Osteoblast (primary cell): Measurements from ENCODE around the gene WAC. TPM values are rescaled to one million over a fixed set of nuclear protein-coding genes. Genes with fewer than 3 reads are reported as not detected.

Source experiments
- DNase-seq: peaks from one replicate; pipeline ENCODE4 v3.0.0; 2011; ENCODE audit warnings: low spot score, mixed read lengths; ENCODE audit not compliant: insufficient read length; ENCODE audit errors: missing footprints
- H2AFZ ChIP-seq: 2 replicates; pipeline ENCODE4 v1.6.0; 2011; ENCODE audit warnings: mild to moderate bottlenecking, low read length
- H3K27ac ChIP-seq: 2 replicates; pipeline ENCODE4 v1.5.1; 2011; ENCODE audit warnings: mild to moderate bottlenecking, low read depth, low read length, moderate library complexity
- H3K27me3 ChIP-seq: 2 replicates; pipeline ENCODE4 v1.6.0; 2012; ENCODE audit warnings: mild to moderate bottlenecking, control low read depth, inconsistent platforms, low read length, moderate library complexity; ENCODE audit not compliant: insufficient read depth
- H3K36me3 ChIP-seq: 2 replicates; pipeline ENCODE4 v1.5.1; 2011; ENCODE audit warnings: mild to moderate bottlenecking, low read length, control low read depth, moderate library complexity; ENCODE audit not compliant: insufficient read depth
- H3K4me1 ChIP-seq: 2 replicates; pipeline ENCODE4 v1.5.1; 2011; ENCODE audit warnings: mild to moderate bottlenecking, low read length, control low read depth, moderate library complexity; ENCODE audit not compliant: insufficient read depth
- H3K4me2 ChIP-seq: 2 replicates; pipeline ENCODE4 v1.6.0; 2011; ENCODE audit warnings: mild to moderate bottlenecking, low read length; ENCODE audit not compliant: insufficient read depth
- H3K4me3 ChIP-seq: fragments of 200-600 bp; sonication (generic); 3 replicates; pipeline ENCODE4 v1.5.1; 2012; ENCODE audit warnings: mild to moderate bottlenecking, low read length, inconsistent platforms; ENCODE audit not compliant: insufficient read depth
- H3K79me2 ChIP-seq: 2 replicates; pipeline ENCODE4 v1.6.0; 2012; ENCODE audit warnings: mild to moderate bottlenecking, low read length, control low read depth, inconsistent platforms; ENCODE audit not compliant: insufficient read depth
- H3K9me3 ChIP-seq: 2 replicates; pipeline ENCODE4 v1.5.1; 2011; ENCODE audit warnings: low read depth, low read length, control low read depth
- H4K20me1 ChIP-seq: 2 replicates; pipeline ENCODE4 v1.6.0; 2012; ENCODE audit warnings: mild to moderate bottlenecking, low read length, control low read depth; ENCODE audit not compliant: insufficient read depth
- total RNA-seq: library from RNA; depleted of rRNA; stranded (reverse); fragments of >200 nt; gene quantifications from 2 replicates; pipeline ENCODE4 v1.2.3, GENCODE V29; 2012
- TF ChIP-seq, protein P1 (sequence below): IDR thresholded peaks from 2 replicates; pipeline ENCODE4 v1.5.1; 2011; ENCODE audit warnings: mild to moderate bottlenecking, low read depth, low read length, moderate library complexity; ENCODE audit errors: extremely low read depth

The WAC gene
- total RNA-seq, 1 donor = 77.1 TPM

- no peak overlapping the region for H3K4me2 ChIP-seq
- H3K27ac ChIP-seq = no peak overlapping the region
- TF ChIP-seq, protein P1, sequence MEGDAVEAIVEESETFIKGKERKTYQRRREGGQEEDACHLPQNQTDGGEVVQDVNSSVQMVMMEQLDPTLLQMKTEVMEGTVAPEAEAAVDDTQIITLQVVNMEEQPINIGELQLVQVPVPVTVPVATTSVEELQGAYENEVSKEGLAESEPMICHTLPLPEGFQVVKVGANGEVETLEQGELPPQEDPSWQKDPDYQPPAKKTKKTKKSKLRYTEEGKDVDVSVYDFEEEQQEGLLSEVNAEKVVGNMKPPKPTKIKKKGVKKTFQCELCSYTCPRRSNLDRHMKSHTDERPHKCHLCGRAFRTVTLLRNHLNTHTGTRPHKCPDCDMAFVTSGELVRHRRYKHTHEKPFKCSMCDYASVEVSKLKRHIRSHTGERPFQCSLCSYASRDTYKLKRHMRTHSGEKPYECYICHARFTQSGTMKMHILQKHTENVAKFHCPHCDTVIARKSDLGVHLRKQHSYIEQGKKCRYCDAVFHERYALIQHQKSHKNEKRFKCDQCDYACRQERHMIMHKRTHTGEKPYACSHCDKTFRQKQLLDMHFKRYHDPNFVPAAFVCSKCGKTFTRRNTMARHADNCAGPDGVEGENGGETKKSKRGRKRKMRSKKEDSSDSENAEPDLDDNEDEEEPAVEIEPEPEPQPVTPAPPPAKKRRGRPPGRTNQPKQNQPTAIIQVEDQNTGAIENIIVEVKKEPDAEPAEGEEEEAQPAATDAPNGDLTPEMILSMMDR = no peak
- H2AFZ ChIP-seq = no peak overlapping the region
- no peaks in the 10 kb centered on the region for H3K27me3 ChIP-seq
- H3K4me3 ChIP-seq = no peak overlapping the region
- H3K9me3 ChIP-seq = no peaks in the 10 kb centered on the region
- no peaks in the 10 kb centered on the region for H3K4me1 ChIP-seq
- H4K20me1 ChIP-seq = peaks cover 63% of the 10 kb centered on the region
- no peak for DNase-seq
- H3K79me2 ChIP-seq = peaks cover 98% of the 10 kb centered on the region
- peaks cover 56% of the 10 kb centered on the region for H3K36me3 ChIP-seq
Observed at GRCh38 chr10:28551086-28551485, 18.2 kb downstream of the WAC start.

DNA sequence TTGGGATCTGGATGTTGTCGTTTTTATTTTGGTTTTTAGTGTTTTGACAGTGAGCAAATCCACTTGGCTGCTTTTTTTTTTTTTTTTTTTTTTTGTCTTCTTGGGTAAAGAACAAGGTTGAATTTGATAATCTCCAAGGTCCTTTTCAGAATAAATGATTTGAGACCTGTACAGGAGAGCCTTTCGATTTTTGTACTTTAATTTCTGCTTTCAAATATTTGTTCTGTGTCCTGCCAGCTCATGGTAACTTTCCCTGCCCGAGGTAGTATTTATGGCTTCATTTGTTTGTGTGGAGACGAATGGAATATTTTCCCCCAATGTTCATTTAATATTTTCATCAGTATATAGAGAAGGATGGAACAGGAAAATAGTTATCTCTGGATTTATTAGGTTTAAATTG, 19.9 kb downstream of the WAC start:
- no peaks in the 10 kb centered on the region for H3K9me3 ChIP-seq
- H4K20me1 ChIP-seq = peaks cover 69% of the 10 kb centered on the region
- no peaks in the 10 kb centered on the region for H3K27me3 ChIP-seq
- H3K79me2 ChIP-seq = peaks cover 99% of the 10 kb centered on the region
- H3K4me2 ChIP-seq = no peak overlapping the region
- no peak overlapping the region for H3K27ac ChIP-seq
- no peak overlapping the region for H3K4me3 ChIP-seq
- no peak for DNase-seq
- H2AFZ ChIP-seq = no peak overlapping the region
- TF ChIP-seq, protein P1 = no peak
- H3K36me3 ChIP-seq = peaks cover 54% of the 10 kb centered on the region
- H3K4me1 ChIP-seq = no peaks in the 10 kb centered on the region

DNA sequence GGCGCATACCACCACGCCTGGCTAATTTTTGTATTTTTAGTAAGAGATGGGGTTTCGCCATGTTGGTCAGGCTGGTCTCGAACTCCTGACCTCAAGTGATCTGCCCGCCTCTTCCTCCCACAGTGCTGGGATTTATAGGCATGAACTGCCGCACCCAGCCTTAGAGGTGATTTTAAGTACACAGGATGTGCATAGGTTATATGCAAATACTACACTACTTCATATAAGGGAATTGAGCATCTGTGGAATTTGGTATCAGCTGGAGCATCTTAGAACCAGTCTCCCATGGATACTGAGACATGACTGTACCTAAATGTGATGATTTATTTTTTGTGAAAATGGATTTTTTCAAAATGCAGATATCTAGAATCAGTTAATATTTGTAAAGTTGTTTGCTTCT, 21.1 kb downstream of the WAC start:
- no peaks in the 10 kb centered on the region for H3K4me1 ChIP-seq
- H3K27me3 ChIP-seq = no peaks in the 10 kb centered on the region
- no peaks in the 10 kb centered on the region for H3K9me3 ChIP-seq
- H3K4me2 ChIP-seq = no peak overlapping the region
- H2AFZ ChIP-seq = no peak overlapping the region
- H3K36me3 ChIP-seq = peaks cover 43% of the 10 kb centered on the region
- DNase-seq = no peak
- peaks cover 100% of the 10 kb centered on the region for H3K79me2 ChIP-seq
- no peak overlapping the region for H3K27ac ChIP-seq
- peaks cover 68% of the 10 kb centered on the region for H4K20me1 ChIP-seq
- TF ChIP-seq, protein P1 = no peak
- no peak overlapping the region for H3K4me3 ChIP-seq

- no peaks in the 10 kb centered on the region for H3K4me1 ChIP-seq
- H3K27me3 ChIP-seq = no peaks in the 10 kb centered on the region
- H2AFZ ChIP-seq = no peak overlapping the region
- TF ChIP-seq, protein P1 = no peak
- peaks cover 100% of the 10 kb centered on the region for H3K79me2 ChIP-seq
- peaks cover 39% of the 10 kb centered on the region for H3K36me3 ChIP-seq
- H3K9me3 ChIP-seq = no peaks in the 10 kb centered on the region
- H3K27ac ChIP-seq = no peak overlapping the region
- no peak for DNase-seq
- peaks cover 68% of the 10 kb centered on the region for H4K20me1 ChIP-seq
- H3K4me2 ChIP-seq = no peak overlapping the region
- no peak overlapping the region for H3K4me3 ChIP-seq
Observed at GRCh38 chr10:28554952-28555351, 22.0 kb downstream of the WAC start.
